SK-N-SH (cell line): Measurements from ENCODE around the gene MPEG1. TPM values are rescaled to one million over a fixed set of nuclear protein-coding genes. Genes with fewer than 3 reads are reported as not detected.

ENCODE experiments used
- CTCF ChIA-PET: fragments of 300-600, 350-600 bp; formaldehyde crosslinking; extraction: SDS; loops from one replicate; lab custom pipeline; 2021; lab: Yijun Ruan, JAX
- POLR2A ChIA-PET: fragments of 350-600 bp; sonication (Branson Sonifier 250); formaldehyde crosslinking; extraction: SDS; loops from one replicate; lab custom pipeline; 2020; ENCODE audit warnings: antibody characterized with exemption, inconsistent platforms; lab: Yijun Ruan, JAX
- DNase-seq: peaks from one replicate; pipeline ENCODE4 v3.0.0; 2012
- H2AFZ ChIP-seq: fragments of 200-600 bp; sonication (generic); 2 replicates; pipeline ENCODE4 v1.8.1; 2016; ENCODE audit warnings: antibody characterized with exemption, mild to moderate bottlenecking, low read depth
- H3F3A ChIP-seq: fragments of 200-600 bp; sonication (generic); replicated peaks from 2 replicates; pipeline ENCODE3; 2016; ENCODE audit warnings: antibody characterized with exemption, mild to moderate bottlenecking; ENCODE audit not compliant: insufficient read depth
- H3K27ac ChIP-seq, 2 experiments: fragments of 200-500 bp in 1 of 2; fragments of 200-600 bp in 1 of 2; sonication (Bioruptor generic) in 1 of 2; sonication (generic), shearing (Covaris generic) in 1 of 2; 2 replicates each; pipeline versions ENCODE4 v1.5.1 to v1.6.1; 2014 to 2016; ENCODE audit warnings: low read depth in 2 of 2, inconsistent platforms in 1 of 2, low read length in 1 of 2, mild to moderate bottlenecking in 1 of 2, mixed read lengths in 1 of 2
- H3K27me3 ChIP-seq: fragments of 200-600 bp; sonication (generic), shearing (Covaris generic); 2 replicates; pipeline ENCODE4 v1.6.1; 2016; ENCODE audit warnings: mixed run types; ENCODE audit not compliant: insufficient read depth
- H3K36me3 ChIP-seq, 2 experiments: fragments of 200-500 bp in 1 of 2; fragments of 200-600 bp in 1 of 2; sonication (Bioruptor generic) in 1 of 2; sonication (generic) in 1 of 2; replicated peaks in 1 of 2; 2 replicates each; pipeline versions ENCODE3 to v1.5.1; 2014 to 2016; ENCODE audit warnings: low read length in 1 of 2, mild to moderate bottlenecking in 1 of 2; ENCODE audit not compliant: insufficient read depth in 2 of 2, control insufficient read depth in 1 of 2
- H3K4me1 ChIP-seq, 2 experiments: fragments of 200-500 bp in 1 of 2; fragments of 200-600 bp in 1 of 2; sonication (Bioruptor generic) in 1 of 2; sonication (generic), shearing (Covaris generic) in 1 of 2; 2 replicates each; pipeline versions ENCODE4 v1.5.1 to v1.6.1; 2014 to 2016; ENCODE audit warnings: low read depth in 1 of 2, low read length in 1 of 2, mixed run types in 1 of 2; ENCODE audit not compliant: insufficient read depth in 2 of 2, control insufficient read depth in 1 of 2
- H3K4me2 ChIP-seq: fragments of 200-600 bp; sonication (generic), shearing (Covaris generic); 2 replicates; pipeline ENCODE4 v1.6.1; 2017; ENCODE audit warnings: mixed run types
- H3K4me3 ChIP-seq, 2 experiments: fragments of 200-500 bp in 1 of 2; fragments of 200-600 bp in 1 of 2; sonication (Bioruptor generic) in 1 of 2; sonication (generic), shearing (Covaris generic) in 1 of 2; 2 replicates each; pipeline versions ENCODE4 v1.5.1 to v1.8.1; 2014 to 2016; ENCODE audit warnings: low read depth in 2 of 2, inconsistent platforms in 1 of 2, low read length in 1 of 2, mild to moderate bottlenecking in 1 of 2, mixed read lengths in 1 of 2, moderate library complexity in 1 of 2
- H3K79me2 ChIP-seq: fragments of 200-600 bp; sonication (generic); 2 replicates; pipeline ENCODE4 v1.8.1; 2017; ENCODE audit warnings: mild to moderate bottlenecking; ENCODE audit not compliant: insufficient read depth
- H3K9ac ChIP-seq: fragments of 200-600 bp; sonication (generic); 2 replicates; pipeline ENCODE4 v1.6.1; 2017; ENCODE audit warnings: mixed run types
- H3K9me2 ChIP-seq: fragments of 200-600 bp; sonication (generic); 2 replicates; pipeline ENCODE4 v1.6.1; 2017; ENCODE audit warnings: mixed run types
- H3K9me3 ChIP-seq: fragments of 200-600 bp; sonication (generic); 2 replicates; pipeline ENCODE4 v1.6.1; 2017; ENCODE audit warnings: mixed run types, mild to moderate bottlenecking, moderate library complexity
- H4K20me1 ChIP-seq: fragments of 200-600 bp; sonication (generic); 2 replicates; pipeline ENCODE4 v1.6.1; 2017; ENCODE audit warnings: mild to moderate bottlenecking, mixed run types; ENCODE audit not compliant: insufficient read depth
- CTCF ChIP-seq: fragments of 200-600 bp; sonication (generic); IDR thresholded peaks from 2 replicates; pipeline ENCODE4 v1.6.1; 2017; ENCODE audit warnings: antibody characterized with exemption, mild to moderate bottlenecking, moderate library complexity
- FOSL2 ChIP-seq: IDR thresholded peaks from 2 replicates; pipeline ENCODE4 v1.4.0; 2012; ENCODE audit warnings: low read depth, mild to moderate bottlenecking, moderate library complexity, borderline replicate concordance
- FOXJ3 ChIP-seq: sonication (generic); formaldehyde crosslinking; IDR thresholded peaks from 2 replicates; pipeline ENCODE4 v1.5.1; 2020; ENCODE audit warnings: mild to moderate bottlenecking, missing genetic modification reagents
- FOXM1 ChIP-seq: IDR thresholded peaks from 2 replicates; pipeline ENCODE4 v1.4.0; 2012; ENCODE audit warnings: low read depth, mild to moderate bottlenecking
- JUND ChIP-seq: IDR thresholded peaks from 2 replicates; pipeline ENCODE4 v1.4.0; 2012
- MAX ChIP-seq: IDR thresholded peaks from 2 replicates; pipeline ENCODE4 v1.4.0; 2012; ENCODE audit warnings: low read depth
- MXI1 ChIP-seq: IDR thresholded peaks from 2 replicates; pipeline ENCODE4 v1.6.1; 2012; ENCODE audit warnings: mild to moderate bottlenecking, low read depth, low read length, improper control_type of control experiment
- POLR2AphosphoS5 ChIP-seq: IDR thresholded peaks from 2 replicates; pipeline ENCODE4 v1.6.1; 2012; ENCODE audit warnings: low read depth, low read length
- RCOR1 ChIP-seq: fragments of 150-350 bp; IDR thresholded peaks from 2 replicates; pipeline ENCODE4 v1.6.1; 2017; ENCODE audit warnings: antibody characterized with exemption, low read length
- REST ChIP-seq: IDR thresholded peaks from 2 replicates; pipeline ENCODE4 v1.6.1; 2012; ENCODE audit warnings: mild to moderate bottlenecking, low read depth, low read length, moderate library complexity
- SIN3A ChIP-seq: IDR thresholded peaks from 2 replicates; pipeline ENCODE4 v1.6.1; 2012; ENCODE audit warnings: low read depth, mild to moderate bottlenecking, low read length, moderate library complexity, borderline replicate concordance
- SMC3 ChIP-seq: IDR thresholded peaks from 2 replicates; pipeline ENCODE4 v1.6.1; 2012; ENCODE audit warnings: low read depth, low read length, improper control_type of control experiment
- YY1 ChIP-seq: IDR thresholded peaks from 2 replicates; pipeline ENCODE4 v1.4.0; 2012; ENCODE audit warnings: low read depth, mild to moderate bottlenecking
- WGBS: methylation state at CpG from one replicate; pipeline ENCODE4 v1.1.6; 2017; ENCODE audit warnings: low lambda C conversion rate; 5-methylcytosine and 5-hydroxymethylcytosine counted together
- polyA plus RNA-seq, 3 experiments: library from polyadenylated mRNA; depleted of rRNA; stranded (reverse); fragments of >200 nt; gene quantifications; 2 replicates each; pipeline ENCODE4 v1.2.3, GENCODE V29; 2012
- TF ChIP-seq, protein P1 (sequence below): fragments of 150-350 bp; IDR thresholded peaks from 2 replicates; pipeline ENCODE4 v1.6.1; 2017; ENCODE audit warnings: antibody characterized with exemption, low read length, low read depth, borderline replicate concordance

MPEG1 gene
- polyA plus RNA-seq, 1 of the 3 experiments (the other 2 are of a cell fraction), result not detected

GRCh38 chr11:59191095-59191494, 21.6 kb downstream of the MPEG1 start:
- no peaks in the 10 kb centered on the region for H3K79me2 ChIP-seq
- no peaks in the 10 kb centered on the region for H3F3A ChIP-seq
- no peak overlapping the region for H2AFZ ChIP-seq
- ChIA-PET POLR2A (no interaction called here), CTCF (interaction anchor here (1.5 to 4.1 kb wide), 2 partner anchors 14 to 20 kb away, joined by 3 to 29 read pairs; partner anchors contain the start of gene DTX4)
- TF ChIP-seq CTCF (no peak), FOXM1 (no peak), MXI1 (no peak), JUND (no peak), SIN3A (no peak)
- H3K27ac ChIP-seq, result no peak overlapping the region
- WGBS, result 81% methylated on average over 4 of the region's 4 CpGs
- no peak for DNase-seq
- no peak overlapping the region for H3K4me3 ChIP-seq
- no peaks in the 10 kb centered on the region for H3K36me3 ChIP-seq
- peaks cover 5% of the 10 kb centered on the region; the same call in 1 of the 2 replicates for H3K27me3 ChIP-seq
- no peak overlapping the region for H3K4me2 ChIP-seq
- no peaks in the 10 kb centered on the region for H4K20me1 ChIP-seq
- H3K4me1 ChIP-seq, result no peaks in the 10 kb centered on the region
- H3K9me2 ChIP-seq, result no peaks in the 10 kb centered on the region
- H3K9ac ChIP-seq, result no peak overlapping the region
- H3K9me3 ChIP-seq, result no peaks in the 10 kb centered on the region

- Histone ChIP-seq H3K4me3 (no peak overlapping the region), H3K79me2 (no peaks in the 10 kb centered on the region), H2AFZ (no peak overlapping the region), H3K27me3 (peaks cover 5% of the 10 kb centered on the region; the same call in 1 of the 2 replicates), H4K20me1 (no peaks in the 10 kb centered on the region), H3K9me3 (no peaks in the 10 kb centered on the region), H3K9ac (no peak overlapping the region), H3K36me3 (no peaks in the 10 kb centered on the region), H3F3A (no peaks in the 10 kb centered on the region), H3K4me1 (no peaks in the 10 kb centered on the region), H3K27ac (no peak overlapping the region), H3K9me2 (no peaks in the 10 kb centered on the region), H3K4me2 (no peak overlapping the region)
- CTCF ChIA-PET, result interaction anchor here (1.1 to 1.5 kb wide), 3 partner anchors 13 to 32 kb away, joined by 3 to 8 read pairs (median 4); partner anchors contain the start of gene DTX4
- POLR2A ChIA-PET, result no interaction called here
- no peak for DNase-seq
- no peak for TF ChIP-seq FOSL2
- 33% methylated on average over 4 of the region's 4 CpGs for WGBS
These were observed 22.7 kb downstream of the MPEG1 start for GRCh38 chr11:59189986-59190385.

GRCh38 chr11:59188954-59189353, 23.8 kb downstream of the MPEG1 start:
- CTCF ChIA-PET, result interaction anchor here (0.8 to 1.1 kb wide), 2 partner anchors 17 to 31 kb away, joined by 3 to 4 read pairs; no protein-coding TSS in a partner anchor
- no peak overlapping the region for H3K27ac ChIP-seq
- H3K9ac ChIP-seq, result no peak overlapping the region

More at GRCh38 chr11:59188954-59189353, 23.8 kb downstream of the MPEG1 start:
- Histone ChIP-seq H3K27me3 (peaks cover 5% of the 10 kb centered on the region; the same call in 1 of the 2 replicates), H4K20me1 (no peaks in the 10 kb centered on the region), H3F3A (no peaks in the 10 kb centered on the region), H2AFZ (no peak overlapping the region), H3K79me2 (no peaks in the 10 kb centered on the region), H3K36me3 (no peaks in the 10 kb centered on the region), H3K9me3 (no peaks in the 10 kb centered on the region), H3K4me1 (no peaks in the 10 kb centered on the region), H3K4me3 (no peak overlapping the region), H3K4me2 (no peak overlapping the region), H3K9me2 (no peaks in the 10 kb centered on the region)
- POLR2A ChIA-PET, result no interaction called here
- TF ChIP-seq SMC3, result no peak
- TF ChIP-seq POLR2AphosphoS5, result no peak
- TF ChIP-seq REST, result no peak
- no peak for TF ChIP-seq RCOR1
- TF ChIP-seq, protein P1, sequence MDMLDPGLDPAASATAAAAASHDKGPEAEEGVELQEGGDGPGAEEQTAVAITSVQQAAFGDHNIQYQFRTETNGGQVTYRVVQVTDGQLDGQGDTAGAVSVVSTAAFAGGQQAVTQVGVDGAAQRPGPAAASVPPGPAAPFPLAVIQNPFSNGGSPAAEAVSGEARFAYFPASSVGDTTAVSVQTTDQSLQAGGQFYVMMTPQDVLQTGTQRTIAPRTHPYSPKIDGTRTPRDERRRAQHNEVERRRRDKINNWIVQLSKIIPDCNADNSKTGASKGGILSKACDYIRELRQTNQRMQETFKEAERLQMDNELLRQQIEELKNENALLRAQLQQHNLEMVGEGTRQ, result no peak
- TF ChIP-seq YY1, result no peak
- no peak for TF ChIP-seq FOXJ3 (CRISPR knock-in tag)
- no peak for TF ChIP-seq MAX
- DNase-seq, result no peak
- WGBS, result 39% methylated on average over 4 of the region's 4 CpGs
